ENCODE measurements around the gene IQGAP2.

DNA sequence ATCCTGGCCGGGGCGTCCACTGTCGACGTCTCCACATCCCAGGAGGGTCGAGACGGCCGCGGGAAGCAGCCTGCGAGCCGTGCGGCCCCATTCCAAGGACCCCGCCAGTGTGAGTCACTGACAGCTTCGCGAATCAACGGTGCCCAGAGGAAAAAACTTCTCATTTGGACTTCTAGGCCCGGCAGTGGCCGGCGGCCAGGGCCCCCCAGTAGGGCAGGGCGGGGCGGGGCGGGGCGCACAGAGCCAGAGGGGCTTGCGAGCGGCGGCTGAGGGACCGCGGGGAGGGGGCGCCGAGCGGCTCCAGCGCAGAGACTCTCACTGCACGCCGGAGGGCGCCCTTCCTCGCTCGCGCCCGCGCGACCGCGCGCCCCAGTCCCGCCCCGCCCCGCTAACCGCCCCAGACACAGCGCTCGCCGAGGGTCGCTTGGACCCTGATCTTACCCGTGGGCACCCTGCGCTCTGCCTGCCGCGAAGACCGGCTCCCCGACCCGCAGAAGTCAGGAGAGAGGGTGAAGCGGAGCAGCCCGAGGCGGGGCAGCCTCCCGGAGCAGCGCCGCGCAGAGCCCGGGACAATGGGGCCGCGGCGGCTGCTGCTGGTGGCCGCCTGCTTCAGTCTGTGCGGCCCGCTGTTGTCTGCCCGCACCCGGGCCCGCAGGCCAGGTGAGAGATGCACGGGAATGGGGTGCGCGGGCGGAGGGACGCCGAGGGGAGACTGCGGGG lies 312.8 kb downstream of the IQGAP2 start, which contains the start of gene F2R:
- TF ChIP-seq, protein P1, sequence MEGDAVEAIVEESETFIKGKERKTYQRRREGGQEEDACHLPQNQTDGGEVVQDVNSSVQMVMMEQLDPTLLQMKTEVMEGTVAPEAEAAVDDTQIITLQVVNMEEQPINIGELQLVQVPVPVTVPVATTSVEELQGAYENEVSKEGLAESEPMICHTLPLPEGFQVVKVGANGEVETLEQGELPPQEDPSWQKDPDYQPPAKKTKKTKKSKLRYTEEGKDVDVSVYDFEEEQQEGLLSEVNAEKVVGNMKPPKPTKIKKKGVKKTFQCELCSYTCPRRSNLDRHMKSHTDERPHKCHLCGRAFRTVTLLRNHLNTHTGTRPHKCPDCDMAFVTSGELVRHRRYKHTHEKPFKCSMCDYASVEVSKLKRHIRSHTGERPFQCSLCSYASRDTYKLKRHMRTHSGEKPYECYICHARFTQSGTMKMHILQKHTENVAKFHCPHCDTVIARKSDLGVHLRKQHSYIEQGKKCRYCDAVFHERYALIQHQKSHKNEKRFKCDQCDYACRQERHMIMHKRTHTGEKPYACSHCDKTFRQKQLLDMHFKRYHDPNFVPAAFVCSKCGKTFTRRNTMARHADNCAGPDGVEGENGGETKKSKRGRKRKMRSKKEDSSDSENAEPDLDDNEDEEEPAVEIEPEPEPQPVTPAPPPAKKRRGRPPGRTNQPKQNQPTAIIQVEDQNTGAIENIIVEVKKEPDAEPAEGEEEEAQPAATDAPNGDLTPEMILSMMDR (conservative IDR thresholded peaks at IDR 0.05), result peak; percentile 59; the same call in 1 of the 2 replicates
- no peak for TF ChIP-seq EZH2 (IDR thresholded peaks at IDR 0.05; ENCODE audit: low read depth)
